GF-D8 (cell line): ENCODE data around the gene CDK11A.

Source experiments
- DNase-seq: peaks from one replicate; lab custom pipeline; 2025; lab: John Stamatoyannopoulos, UW

The CDK11A gene

DNA sequence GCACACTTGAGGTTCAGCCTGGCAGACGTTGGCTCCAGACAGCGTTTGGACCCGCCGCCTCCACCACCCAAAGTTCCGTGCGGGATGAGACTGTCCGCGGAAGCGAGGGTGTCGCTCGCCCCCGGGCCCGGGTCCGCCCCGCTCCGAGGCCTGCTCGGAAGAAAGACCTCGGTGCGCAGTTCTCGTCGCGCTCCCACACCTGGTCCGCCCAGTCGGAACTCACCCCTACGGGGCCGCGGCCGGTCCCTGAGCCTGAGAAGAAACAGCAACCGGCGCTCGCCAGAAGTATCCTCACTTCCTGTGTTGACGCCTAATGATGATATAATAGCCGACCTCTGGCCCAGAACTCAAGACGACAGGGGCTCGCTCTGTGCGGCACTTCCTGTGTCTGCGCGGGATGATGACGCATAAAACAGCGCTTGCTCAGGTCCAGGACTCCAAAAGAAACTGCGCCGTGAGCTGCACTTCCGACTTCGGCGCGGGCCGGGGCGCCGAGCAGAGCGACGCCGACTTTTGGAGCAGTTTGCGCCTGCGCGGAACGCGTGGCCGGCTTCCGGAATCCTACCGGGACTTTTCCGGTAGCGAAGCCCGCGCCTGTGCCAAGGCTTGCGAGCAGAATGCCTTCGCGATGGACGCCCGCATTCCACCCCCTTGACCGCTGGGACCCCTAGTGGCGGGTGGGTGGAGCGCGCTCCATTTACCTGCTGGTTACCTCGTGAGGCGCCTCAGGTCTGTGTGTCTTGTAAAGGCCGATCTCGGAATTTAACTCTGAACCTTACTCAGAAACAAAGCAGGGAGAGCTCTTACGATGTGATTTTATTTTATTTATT is at the start of gene CDK11A:
CDK11A (minus strand) TSS at position 323 of the 830 bp plus-strand sequence. CDS start 1,539 bp downstream, outside the sequence.
- DNase-seq = peak; percentile 98

DNA sequence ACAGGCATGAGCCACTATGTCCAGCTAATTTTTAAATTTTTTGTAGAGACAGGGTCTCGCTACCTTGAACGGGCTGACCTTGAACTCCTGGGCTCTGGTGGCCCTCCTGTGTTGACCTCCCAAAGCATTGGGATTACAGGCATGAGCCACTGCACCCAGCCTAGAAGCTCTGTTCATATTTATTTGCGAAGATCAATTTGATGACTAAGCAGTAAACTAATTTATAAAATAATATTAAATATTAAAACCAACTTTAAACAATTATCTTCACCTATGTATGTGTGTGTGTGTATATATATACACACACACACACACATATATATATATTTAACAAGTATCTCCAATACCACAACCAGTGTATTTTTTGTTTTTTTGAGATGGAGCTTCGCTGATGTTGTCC is 49.7 kb upstream of the CDK11A start:
- DNase-seq = no peak

DNA sequence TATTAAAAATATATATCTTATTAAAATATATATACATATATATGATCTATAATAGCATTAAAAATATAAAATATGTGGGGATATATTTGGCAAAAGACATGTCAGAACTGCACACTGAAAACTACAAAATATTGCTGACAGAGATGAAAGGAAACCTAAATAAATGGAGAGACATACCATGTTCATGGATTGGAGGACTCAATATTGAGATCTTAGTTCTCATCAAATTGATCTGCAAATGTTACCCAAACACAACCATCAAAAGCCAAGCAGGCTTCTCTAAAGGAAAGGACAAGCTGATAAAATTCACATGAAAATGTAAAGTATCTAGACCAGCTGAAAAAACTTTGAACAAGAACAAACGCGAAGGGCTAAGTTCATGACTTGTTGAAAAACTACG is 46.9 kb upstream of the CDK11A start:
- no peak for DNase-seq

DNA sequence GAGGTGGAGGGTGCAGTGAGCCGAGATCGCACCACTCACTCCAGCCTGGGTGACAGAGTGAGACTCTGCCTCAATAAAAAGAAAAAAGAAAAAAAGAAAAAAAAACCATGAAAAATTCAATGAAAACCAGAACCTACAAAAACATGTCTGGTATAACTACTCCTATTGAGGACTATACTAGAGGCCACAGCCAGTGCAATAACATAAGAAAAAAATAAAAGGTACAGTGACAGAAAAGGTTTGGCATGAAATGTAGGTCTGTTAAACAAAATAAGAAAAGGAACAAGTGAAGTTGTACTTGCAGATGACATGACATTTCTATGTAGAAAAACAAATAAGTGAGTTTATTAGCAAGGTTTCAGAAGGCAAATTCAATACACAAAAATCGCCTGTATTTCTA is 45.9 kb upstream of the CDK11A start:
- DNase-seq = no peak

DNA sequence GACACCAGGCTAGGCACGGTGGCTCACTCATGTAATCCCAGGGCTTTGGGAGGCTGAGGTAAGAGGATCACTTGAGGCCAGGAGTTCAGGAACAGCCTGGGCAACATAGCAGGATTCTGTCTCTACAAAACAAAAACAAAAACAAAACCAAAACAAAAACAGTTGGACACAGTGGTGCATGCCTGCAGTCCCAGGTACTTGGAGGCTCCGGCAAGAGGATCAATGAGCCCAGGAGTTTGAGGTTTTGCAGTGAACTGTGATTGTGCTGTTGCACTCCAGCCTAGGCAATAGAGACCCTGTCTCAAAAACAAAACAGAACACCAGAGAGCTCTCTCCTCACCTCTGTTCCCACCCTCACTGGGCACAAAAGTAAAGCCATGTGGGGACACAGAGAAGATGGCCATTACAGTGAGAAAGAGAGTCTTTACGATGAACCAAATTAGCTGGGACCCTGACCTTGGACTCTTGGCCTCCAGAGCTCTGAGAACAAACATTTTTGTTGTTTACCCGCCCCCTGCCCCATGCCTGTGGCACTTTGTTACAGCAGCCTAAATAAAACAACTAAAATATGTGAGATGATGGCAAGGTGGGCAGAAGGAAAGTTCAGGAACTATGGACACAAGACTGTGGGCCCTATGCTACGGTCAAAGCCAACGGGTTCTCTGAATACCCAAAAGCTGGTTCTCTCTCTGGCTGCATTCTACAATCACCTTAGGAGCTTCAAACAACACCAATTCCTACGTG is 44.3 kb upstream of the CDK11A start:
- DNase-seq = no peak

DNA sequence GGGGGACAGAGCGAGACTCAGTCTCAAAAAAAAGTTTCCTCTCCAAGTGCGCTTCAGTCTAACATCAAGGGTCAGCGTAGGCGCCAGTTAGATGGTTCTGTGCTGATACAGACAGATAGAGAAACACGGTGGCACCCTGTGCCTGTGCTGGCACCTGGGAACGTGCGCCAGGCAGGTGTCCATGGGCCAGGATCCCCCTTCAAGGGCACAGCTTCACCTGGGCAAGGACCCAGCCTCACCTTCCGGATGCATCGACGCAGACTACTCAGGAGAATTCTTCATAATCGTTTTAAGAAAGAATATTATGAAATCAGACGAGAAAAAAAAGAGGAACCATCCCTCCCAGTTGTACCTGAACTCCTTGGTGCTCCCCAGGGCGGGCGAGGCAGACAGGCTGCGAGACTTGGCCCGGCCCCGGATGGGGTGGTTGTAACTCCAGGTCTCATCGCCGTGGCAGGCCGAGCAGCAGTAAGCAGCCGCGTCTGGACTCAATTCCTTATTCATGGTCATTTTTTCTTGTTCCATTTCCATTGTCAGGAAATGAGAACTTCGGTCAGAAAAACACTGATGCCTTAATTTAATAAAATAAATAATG is 40.8 kb upstream of the CDK11A start:
- DNase-seq = peak; percentile 86

DNA sequence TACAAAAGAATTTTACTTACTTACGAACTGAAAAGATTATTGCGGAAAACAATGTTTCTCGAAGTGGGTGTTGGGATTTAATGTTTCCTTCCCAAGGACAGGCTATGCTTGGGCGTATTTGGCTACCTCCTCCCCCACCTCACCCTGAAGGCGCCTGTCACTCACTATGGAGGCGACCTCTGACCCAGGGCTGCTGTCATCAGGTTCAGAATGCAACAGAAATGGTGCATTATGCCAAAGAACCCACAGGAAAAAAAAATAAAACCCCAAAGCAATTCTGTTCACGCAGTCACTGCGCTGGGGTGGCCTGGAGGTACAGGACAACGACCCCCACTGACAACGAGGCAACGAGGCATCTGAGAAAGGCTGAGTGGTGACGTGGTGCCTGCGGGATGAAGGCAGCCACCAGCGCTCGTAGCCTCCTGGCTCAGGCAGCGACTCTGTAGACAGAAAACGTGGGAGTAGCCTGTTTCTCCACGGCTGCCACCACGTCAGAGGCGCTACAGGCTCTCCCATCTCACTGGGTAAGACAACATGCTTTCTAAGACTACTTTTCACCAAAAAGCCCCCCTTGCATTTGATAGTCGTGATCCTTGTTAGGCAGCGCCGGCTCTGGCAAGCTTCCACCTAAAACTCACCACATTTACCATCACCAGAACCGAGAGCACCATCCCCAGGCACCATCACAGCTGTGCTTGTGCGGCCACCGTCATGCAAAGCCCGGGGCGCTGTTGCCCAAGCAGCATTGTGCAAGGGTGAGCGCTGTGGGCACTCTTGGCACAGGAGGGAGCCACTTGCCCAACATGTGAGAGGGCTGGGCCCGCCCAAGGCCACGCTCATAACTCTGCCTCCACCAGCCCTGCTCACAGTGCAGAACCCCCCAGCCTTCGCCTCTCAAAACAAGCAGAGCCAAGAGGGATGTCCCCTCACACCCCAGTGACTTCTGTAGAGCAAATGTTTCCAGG is 39.8 kb upstream of the CDK11A start:
- DNase-seq = peak; percentile 92

DNA sequence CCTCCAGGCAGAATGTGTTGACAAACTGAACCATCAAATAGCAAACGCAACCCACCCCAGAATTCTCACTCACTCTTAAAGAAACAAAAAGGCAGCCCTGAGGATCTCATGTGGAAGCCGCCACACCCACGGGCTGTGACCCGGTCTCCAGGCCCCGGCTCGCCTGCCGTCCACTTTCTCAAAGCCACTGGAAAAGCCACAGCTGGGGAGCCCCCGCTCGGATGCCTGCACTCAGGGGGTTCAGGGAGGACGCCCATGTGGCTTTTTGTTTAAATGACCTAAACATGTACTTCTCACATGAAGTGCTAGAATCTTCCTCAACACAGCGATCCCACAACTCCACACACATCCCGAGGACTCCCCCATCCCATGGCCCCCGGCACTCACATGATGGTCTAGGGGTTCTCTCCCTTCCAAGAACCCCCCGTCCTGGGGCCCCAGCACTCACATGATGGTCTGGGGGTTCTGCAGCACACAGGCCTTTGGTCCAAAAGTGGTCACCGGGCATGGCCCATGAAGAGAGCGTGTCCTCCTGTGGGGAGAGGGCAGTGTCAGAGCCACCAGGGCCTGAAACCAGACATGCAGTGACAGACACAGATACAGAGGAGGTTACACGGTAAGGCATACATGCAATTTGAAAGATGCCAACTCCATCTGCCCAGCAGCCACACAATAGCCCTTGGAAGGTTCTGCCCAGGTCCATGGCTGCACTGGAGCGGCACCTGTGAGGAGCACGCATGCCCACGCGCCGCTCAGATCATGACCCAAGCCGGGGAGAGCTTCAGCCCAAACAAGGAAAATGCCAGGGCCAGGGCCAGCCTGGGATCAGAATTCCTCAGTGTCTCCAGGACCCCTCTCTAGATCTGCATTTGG is 37.6 kb upstream of the CDK11A start:
- DNase-seq = no peak

DNA sequence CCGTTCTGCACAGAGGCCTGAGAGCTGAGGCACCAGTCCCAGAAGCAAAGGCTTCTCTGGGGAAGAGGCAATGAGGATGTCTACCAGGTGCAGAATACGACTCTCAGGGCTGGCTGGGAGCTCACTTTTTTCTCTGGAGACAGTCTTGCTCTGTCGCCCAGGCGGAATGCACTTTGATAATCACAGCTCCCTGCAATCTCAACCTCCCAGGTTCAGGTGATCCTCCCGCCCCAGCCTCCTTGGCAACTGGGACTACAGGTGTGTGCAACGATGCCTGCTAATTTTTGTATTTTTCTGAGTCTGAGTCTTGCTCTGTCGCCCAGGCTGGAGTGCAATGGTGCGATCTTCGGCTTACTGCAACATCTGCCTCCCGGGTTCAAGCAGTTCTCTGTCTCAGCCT is 36.6 kb upstream of the CDK11A start:
- DNase-seq = no peak

DNA sequence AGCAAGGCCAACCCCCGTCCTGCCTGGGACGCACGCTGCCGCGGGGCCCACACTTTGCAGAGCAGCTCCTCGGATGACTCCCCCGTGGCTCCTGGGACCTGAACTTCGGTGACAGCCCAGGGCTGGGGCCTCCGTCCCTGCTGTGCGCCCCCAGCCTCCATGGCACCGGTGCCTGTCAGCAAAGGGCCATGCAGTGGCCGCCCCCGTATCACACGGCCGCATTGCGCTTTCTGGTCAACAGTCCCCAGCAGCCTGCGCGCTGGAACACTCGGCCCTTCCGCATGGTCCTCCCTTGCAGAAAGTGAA is 36.1 kb upstream of the CDK11A start:
- DNase-seq = no peak

DNA sequence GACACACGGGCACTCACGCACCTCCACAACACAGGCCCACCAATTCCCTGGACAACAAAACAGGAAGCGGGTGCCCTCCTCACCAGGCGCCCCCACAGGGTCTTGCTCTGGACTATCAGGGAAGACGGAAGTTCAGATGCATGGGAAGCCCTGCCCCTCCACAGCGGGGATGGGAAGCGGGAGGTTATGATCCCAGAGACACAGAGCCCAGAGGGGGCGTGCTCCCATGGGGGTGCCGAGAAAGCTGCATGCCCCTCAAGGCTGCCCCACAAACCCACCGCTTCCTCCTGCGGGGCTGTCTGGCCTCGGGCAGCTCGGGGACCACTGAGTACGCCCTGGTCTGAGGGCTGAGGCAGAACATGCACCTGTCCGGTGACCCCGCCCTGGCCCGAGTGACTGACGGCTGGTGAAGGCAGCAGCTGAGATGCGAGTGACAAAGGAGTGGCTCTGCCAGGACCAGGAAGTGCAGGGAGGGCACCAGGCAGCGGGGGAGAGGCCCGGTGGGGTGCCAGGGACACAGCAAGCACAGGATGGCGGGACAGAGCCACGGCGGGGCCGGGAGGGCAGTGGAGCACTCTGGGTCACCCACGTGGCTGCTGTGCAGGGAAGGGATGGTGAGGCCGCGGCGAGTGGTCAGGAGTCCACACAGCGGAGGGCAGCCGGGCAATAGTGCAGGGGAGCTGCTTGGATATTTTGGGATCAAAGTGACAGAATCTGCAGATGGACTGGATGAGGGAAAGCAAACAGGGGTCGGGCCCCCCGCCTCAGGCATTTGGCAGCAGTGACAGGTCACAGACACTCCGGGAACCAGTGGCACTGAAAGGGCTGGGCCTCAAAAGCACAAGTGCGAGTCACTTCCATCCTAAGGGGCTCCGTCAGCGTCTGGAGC is 35.5 kb upstream of the CDK11A start:
- DNase-seq = no peak

DNA sequence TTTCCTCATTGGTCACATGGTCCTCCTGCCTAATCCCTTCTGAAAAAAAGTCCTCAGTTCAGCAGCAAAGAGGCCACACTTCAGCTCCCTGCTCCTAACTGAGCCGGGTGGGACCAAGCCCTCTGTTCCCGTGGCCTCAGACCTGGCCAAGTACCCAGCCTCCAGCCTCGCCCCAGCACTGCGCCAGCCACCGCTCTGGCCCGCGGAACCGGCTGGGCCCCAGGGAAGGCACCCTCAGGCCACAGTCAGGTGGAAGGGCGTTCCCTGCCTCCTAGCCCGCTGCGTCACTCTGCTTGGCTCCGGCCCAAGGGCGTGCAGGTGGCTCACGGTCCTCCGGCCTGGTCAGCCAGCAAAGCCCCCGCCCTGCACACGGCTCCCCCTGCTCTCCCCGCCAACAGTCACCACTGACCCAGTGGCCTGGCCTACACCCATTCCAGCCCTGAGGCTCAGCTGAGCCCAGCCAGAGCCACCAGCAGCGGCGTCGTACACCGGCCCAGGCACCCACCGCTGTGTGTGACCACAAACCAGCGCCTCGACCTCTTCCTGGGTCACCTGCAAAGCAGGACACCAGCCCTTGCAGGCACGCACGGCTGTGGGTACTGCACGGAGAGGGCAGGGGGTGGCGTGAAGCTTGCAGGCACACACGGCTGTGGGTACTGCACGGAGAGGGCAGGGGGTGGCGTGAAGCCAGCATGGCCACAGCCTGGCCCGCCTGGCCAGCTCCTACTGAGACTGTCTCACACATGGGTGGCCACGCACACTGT is 34.7 kb upstream of the CDK11A start:
- no peak for DNase-seq

DNA sequence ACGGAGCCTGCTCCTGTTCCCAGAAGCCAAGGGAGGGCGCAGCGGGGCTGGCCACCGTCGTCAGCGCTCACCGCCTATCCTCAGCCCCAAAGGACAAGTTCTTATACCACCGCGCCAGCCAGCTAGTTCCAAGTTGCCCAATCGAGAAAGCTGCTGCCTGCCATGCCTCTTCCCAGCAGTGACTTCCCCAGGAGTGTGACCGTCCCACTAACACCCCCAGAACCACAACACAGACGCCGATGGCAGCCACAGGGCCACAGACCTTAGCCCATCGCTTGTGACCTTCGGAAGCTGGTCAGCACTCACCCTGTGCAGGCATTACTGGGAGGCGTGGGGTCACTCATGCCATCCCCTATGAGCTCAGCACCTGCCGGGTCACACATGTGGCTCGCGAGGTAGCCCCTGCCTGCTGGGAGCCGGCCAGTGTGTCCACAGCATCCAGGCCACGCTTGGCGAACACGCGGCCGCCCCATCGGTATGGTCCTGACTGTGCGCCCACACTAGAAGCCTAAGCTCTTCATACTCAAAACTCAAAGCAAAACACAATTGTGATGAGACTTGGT is 34.0 kb upstream of the CDK11A start:
- DNase-seq = no peak

DNA sequence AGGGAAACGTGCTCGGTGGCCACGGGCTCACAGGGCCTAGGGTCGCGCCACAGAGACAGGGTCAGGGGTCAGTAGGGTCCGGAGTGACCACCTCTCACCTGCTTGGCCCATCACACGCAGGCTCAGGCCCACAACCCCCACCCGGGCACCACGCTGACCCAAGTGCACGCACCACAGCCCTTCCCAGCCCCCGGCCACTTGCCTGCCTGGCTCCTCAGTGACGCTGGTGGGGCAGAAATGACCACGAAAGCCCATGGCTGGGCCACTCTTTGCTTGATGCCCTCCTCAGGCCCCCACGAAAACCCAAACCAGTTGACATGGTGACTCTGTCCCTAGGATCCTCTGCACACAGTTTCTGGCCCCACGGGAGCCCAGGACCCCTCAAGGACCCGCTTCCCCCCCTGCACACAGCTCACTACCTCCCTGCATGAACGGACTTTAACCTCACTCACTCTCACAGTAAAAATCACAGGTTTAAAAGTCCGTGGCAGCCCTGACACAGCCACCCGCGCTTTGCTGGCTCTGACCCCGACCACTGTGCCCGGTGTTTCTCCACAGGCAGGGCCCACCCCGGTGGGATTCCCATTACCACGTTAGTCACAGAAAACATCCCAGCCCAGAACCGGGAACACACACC is 33.4 kb upstream of the CDK11A start:
- DNase-seq = no peak

DNA sequence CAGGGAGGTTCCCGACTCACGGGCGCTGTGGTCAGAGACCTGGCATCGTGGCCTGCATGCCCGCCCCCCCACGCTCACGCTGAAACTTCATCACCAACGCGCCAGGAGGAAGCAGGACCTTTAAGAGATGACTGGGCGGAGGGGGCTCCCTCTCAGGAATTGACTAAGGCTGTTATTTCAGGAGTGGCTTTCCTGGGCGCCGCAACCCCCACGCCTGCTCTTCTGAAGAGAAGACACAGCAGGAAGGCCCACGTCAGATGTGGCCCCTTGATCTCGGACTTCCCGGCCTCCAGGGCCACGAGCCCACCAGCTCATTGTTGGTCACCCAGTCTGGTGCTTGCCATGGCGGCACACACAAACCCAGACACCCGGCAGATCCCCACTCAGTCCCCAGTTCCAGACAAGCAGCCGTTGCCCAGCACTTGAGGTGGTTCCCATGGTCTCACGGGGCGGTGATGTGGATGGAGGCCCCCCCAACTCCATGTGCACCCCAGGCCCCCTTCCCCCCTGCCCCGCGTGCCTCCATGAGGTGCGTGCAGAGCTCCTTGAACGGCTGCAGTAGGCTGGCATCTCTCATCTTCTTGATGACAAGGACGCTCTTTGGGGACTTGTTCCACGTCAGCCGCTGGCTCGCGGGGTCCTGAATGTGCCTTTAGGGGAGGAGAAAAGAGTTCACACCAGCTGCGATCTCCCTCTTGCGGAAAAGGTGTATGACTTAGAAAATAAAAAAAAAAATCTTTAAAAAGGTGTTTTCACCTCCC is 32.7 kb upstream of the CDK11A start:
- no peak for DNase-seq

DNA sequence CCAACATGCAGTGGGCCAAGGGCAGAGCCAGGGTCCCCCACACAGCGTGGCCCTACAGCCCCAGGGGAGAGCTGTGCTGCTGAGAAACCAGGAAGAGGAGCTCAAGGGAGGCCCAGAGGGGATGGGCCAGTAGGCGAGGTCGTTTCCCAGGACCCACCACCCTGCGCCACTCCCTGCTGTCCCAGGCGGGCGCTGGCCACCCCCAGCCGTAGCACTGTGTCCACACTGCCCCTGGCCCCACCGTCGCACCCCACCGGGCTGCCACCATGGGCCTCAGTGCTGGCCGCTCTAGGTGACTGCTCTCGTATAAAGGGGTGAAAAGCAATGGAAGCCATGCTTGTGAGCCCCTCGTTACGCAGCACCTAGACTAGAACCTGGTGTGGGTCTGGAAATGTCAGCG is 31.7 kb upstream of the CDK11A start:
- DNase-seq = no peak

DNA sequence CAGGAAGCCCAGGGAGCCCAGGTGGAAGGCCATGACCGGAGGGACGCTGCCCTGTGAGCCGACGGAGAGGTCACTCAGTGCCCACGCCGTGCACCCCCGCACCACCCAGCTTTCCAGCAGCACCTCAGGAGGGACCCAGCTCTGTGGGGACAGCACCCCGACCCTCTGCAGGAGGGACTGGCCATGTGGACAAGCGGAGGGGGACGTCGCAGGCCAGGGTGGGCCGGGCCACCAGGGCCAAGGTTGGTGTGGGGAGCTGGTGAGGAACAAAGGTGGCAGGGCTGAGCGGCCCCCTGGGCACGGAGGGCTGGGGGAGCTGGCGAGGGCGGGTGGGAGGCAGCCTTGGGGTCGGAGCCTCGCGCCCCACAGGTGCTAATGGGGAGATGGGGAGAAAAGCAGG is 31.3 kb upstream of the CDK11A start:
- DNase-seq = no peak
